Measurements from ENCODE around the gene ABLIM2. TPM values are rescaled to one million over a fixed set of nuclear protein-coding genes. Genes with fewer than 3 reads are reported as not detected.
A peak's percentile ranks its signal among the peaks of the same experiment; 100 is the strongest.

Gene ABLIM2
- total and polyA plus RNA-seq, 2 of the 13 experiments (the other 11 are each of a cell fraction or from before 2014, with no cell fraction given): 0.20 to 0.37 TPM

DNA sequence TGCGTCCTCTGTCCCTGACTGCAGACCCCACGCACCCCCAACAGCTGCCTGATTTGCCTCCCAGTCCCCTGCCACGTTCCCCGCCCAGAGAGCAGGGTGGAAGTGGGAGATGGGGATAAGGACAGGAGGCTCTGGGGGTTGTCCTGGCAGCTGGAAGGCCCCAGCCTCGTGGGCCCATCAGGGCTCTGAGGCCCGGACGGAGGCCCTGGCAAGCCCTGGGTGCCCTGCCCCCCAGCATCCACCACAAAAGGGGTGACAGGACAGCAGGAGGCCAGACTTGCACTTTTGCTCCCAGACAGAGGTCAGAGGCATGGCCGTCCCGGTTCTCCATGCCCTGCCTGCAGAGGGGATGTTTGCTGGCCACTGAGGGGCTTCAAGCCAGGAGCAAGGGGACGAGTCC is 45.2 kb upstream of the ABLIM2 start:
- H3K27me3 ChIP-seq (ENCODE audit: control insufficient read depth in 1 of 2, insufficient read depth in 2 of 2, low read length in 2 of 2): no peaks in the 10 kb centered on the region
- in situ Hi-C loops (cut with HindIII; ENCODE audit: extremely low pct_ligation_motif_present, low pct_unique_long_range_greater_than_20kb): no loop called here
- DNase-seq (ENCODE audit: low spot score) (no peak), FAIRE-seq (no peak), ATAC-seq (no peak)
- ChIA-PET POLR2A (no interaction called here), CTCF (ENCODE audit: low intra/inter-chr PET ratio, low total read pairs) (no interaction called here)
- peaks cover 24% of the 10 kb centered on the region; the same call in 1 of the 2 replicates for H4K20me1 ChIP-seq (ENCODE audit: insufficient read depth, low read length)
- TF ChIP-seq, protein P1, sequence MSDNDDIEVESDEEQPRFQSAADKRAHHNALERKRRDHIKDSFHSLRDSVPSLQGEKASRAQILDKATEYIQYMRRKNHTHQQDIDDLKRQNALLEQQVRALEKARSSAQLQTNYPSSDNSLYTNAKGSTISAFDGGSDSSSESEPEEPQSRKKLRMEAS (IDR thresholded peaks at IDR 0.05): peak; percentile 18; the same call in 1 of the 2 replicates
- peak; percentile 30; the same call in 1 of the 2 replicates for TF ChIP-seq ZFX (CRISPR knock-in tag; IDR thresholded peaks at IDR 0.05; ENCODE audit: low read depth)
- TF ChIP-seq, protein P2, sequence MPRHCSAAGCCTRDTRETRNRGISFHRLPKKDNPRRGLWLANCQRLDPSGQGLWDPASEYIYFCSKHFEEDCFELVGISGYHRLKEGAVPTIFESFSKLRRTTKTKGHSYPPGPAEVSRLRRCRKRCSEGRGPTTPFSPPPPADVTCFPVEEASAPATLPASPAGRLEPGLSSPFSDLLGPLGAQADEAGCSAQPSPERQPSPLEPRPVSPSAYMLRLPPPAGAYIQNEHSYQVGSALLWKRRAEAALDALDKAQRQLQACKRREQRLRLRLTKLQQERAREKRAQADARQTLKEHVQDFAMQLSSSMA (CRISPR knock-in tag; IDR thresholded peaks at IDR 0.05): no peak
- peaks cover 56% of the 10 kb centered on the region for H3K79me2 ChIP-seq (ENCODE audit: insufficient read depth, low read length)
- intact Hi-C loops (cut with micrococcal nuclease; ENCODE audit: unreplicated experiment): no loop called here
- no peaks in the 10 kb centered on the region for H3K9me3 ChIP-seq (ENCODE audit: low read length)
- no peak overlapping the region for H2AFZ ChIP-seq (ENCODE audit: low read length)
- peak overlapping the region; percentile 9; the same call in 1 of the 2 replicates for H3K9ac ChIP-seq (ENCODE audit: insufficient read depth, low read depth, low read length)
- H3K4me1 ChIP-seq (ENCODE audit: insufficient read depth, low read length): peaks cover 45% of the 10 kb centered on the region
- BruUV-seq (replicated peaks): no TSS peak
- peak overlapping the region; percentile 30 for H3K27ac ChIP-seq (ENCODE audit: extremely low read length, insufficient read depth, low read length)
- WGBS (ENCODE audit: low lambda C conversion rate): 81% methylated on average over 6 of the region's 10 CpGs
- H3K36me3 ChIP-seq (replicated peaks in 1 of 2; ENCODE audit: control insufficient read depth in 1 of 2, insufficient read depth in 2 of 2, low read length in 2 of 2): peaks cover 6 to 24% of the 10 kb centered on the region in 2 experiments; a peak in 4 of 5 replicates
- H3K4me2 ChIP-seq (ENCODE audit: low read depth, low read length): peak overlapping the region; percentile 88; the same call in 1 of the 2 replicates
- peak overlapping the region in 1 of 3 experiments; percentile 32; a peak in 1 of 6 replicates for H3K4me3 ChIP-seq (replicated peaks in 1 of 3; ENCODE audit: insufficient read depth in 1 of 3, low read depth in 2 of 3, low read length in 3 of 3)

DNA sequence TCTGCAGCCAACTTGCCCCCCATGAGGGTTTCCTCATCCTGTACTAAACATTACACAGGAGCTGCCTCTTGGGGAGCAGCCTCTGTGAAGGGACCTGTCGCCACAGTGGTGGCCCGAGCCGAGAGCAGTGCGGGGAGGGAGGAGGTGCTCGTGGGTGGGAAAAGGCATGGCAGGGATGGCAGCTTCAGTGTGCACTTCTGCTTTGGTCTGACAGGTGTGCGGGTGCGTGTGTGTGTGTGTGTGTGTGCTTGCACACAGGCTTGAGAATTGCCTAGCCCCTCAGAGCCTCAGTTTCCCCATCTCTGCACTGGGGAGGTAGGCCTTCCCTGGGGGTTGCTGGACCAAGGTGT is 44.4 kb upstream of the ABLIM2 start:
- H3K4me3 ChIP-seq (replicated peaks in 1 of 3; ENCODE audit: insufficient read depth in 1 of 3, low read depth in 2 of 3, low read length in 3 of 3): peak overlapping the region in 2 of 3 experiments; percentile 22 to 85; a peak in 3 of 6 replicates
- in situ Hi-C loops (cut with HindIII; ENCODE audit: extremely low pct_ligation_motif_present, low pct_unique_long_range_greater_than_20kb): no loop called here
- no peak for FAIRE-seq
- H3K27ac ChIP-seq (ENCODE audit: extremely low read length, insufficient read depth, low read length): peak overlapping the region; percentile 66
- POLR2A ChIA-PET: interaction anchor here (0.9 kb wide), 1 partner anchor 11 kb away, joined by 3 read pairs; no protein-coding TSS in a partner anchor
- no peak overlapping the region for H3K9ac ChIP-seq (ENCODE audit: insufficient read depth, low read depth, low read length)
- peak; percentile 1; the same call in 2 of the 3 replicates for ATAC-seq
- H3K79me2 ChIP-seq (ENCODE audit: insufficient read depth, low read length): peaks cover 56% of the 10 kb centered on the region
- H4K20me1 ChIP-seq (ENCODE audit: insufficient read depth, low read length): peaks cover 24% of the 10 kb centered on the region; the same call in 1 of the 2 replicates
- WGBS (ENCODE audit: low lambda C conversion rate): 52% methylated on average over 5 of the region's 7 CpGs
- H3K4me1 ChIP-seq (ENCODE audit: insufficient read depth, low read length): peaks cover 53% of the 10 kb centered on the region
- no peaks in the 10 kb centered on the region for H3K9me3 ChIP-seq (ENCODE audit: low read length)
- no TSS peak for BruUV-seq (replicated peaks)
- DNase-seq (ENCODE audit: low spot score): no peak
- no peak overlapping the region for H2AFZ ChIP-seq (ENCODE audit: low read length)
- intact Hi-C loops (cut with micrococcal nuclease; ENCODE audit: unreplicated experiment): no loop called here
- H3K4me2 ChIP-seq (ENCODE audit: low read depth, low read length): peak overlapping the region; percentile 88
- CTCF ChIA-PET (ENCODE audit: low intra/inter-chr PET ratio, low total read pairs): no interaction called here
- peaks cover 6 to 19% of the 10 kb centered on the region in 2 experiments; a peak in 4 of 5 replicates for H3K36me3 ChIP-seq (replicated peaks in 1 of 2; ENCODE audit: control insufficient read depth in 1 of 2, insufficient read depth in 2 of 2, low read length in 2 of 2)
- peaks cover 0 to 1% of the 10 kb centered on the region in 2 experiments; a peak in 1 of 5 replicates for H3K27me3 ChIP-seq (ENCODE audit: control insufficient read depth in 1 of 2, insufficient read depth in 2 of 2, low read length in 2 of 2)
- TF ChIP-seq, protein P3, sequence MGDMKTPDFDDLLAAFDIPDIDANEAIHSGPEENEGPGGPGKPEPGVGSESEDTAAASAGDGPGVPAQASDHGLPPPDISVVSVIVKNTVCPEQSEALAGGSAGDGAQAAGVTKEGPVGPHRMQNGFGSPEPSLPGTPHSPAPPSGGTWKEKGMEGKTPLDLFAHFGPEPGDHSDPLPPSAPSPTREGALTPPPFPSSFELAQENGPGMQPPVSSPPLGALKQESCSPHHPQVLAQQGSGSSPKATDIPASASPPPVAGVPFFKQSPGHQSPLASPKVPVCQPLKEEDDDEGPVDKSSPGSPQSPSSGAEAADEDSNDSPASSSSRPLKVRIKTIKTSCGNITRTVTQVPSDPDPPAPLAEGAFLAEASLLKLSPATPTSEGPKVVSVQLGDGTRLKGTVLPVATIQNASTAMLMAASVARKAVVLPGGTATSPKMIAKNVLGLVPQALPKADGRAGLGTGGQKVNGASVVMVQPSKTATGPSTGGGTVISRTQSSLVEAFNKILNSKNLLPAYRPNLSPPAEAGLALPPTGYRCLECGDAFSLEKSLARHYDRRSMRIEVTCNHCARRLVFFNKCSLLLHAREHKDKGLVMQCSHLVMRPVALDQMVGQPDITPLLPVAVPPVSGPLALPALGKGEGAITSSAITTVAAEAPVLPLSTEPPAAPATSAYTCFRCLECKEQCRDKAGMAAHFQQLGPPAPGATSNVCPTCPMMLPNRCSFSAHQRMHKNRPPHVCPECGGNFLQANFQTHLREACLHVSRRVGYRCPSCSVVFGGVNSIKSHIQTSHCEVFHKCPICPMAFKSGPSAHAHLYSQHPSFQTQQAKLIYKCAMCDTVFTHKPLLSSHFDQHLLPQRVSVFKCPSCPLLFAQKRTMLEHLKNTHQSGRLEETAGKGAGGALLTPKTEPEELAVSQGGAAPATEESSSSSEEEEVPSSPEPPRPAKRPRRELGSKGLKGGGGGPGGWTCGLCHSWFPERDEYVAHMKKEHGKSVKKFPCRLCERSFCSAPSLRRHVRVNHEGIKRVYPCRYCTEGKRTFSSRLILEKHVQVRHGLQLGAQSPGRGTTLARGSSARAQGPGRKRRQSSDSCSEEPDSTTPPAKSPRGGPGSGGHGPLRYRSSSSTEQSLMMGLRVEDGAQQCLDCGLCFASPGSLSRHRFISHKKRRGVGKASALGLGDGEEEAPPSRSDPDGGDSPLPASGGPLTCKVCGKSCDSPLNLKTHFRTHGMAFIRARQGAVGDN (CRISPR knock-in tag; IDR thresholded peaks at IDR 0.05): peak; percentile 22
- TF ChIP-seq IRX3 (CRISPR knock-in tag; IDR thresholded peaks at IDR 0.05; ENCODE audit: borderline replicate concordance, low read depth): 0 out of 2 replicates have a peak, but pooled peaks have one; percentile 20
- no peak for TF ChIP-seq LCORL (IDR thresholded peaks at IDR 0.05)
- 0 out of 2 replicates have a peak, but pooled peaks have one; percentile 6 for TF ChIP-seq LCORL (CRISPR knock-in tag; IDR thresholded peaks at IDR 0.05)
- no peak for TF ChIP-seq ZBTB21 (CRISPR knock-in tag; IDR thresholded peaks at IDR 0.05)
- TF ChIP-seq ZMYM3 (CRISPR knock-in tag; IDR thresholded peaks at IDR 0.05): 0 out of 2 replicates have a peak, but pooled peaks have one; percentile 6
- 0 out of 2 replicates have a peak, but pooled peaks have one; percentile 2 for TF ChIP-seq RXRA (CRISPR knock-in tag; IDR thresholded peaks at IDR 0.05)
- TF ChIP-seq, protein P4, sequence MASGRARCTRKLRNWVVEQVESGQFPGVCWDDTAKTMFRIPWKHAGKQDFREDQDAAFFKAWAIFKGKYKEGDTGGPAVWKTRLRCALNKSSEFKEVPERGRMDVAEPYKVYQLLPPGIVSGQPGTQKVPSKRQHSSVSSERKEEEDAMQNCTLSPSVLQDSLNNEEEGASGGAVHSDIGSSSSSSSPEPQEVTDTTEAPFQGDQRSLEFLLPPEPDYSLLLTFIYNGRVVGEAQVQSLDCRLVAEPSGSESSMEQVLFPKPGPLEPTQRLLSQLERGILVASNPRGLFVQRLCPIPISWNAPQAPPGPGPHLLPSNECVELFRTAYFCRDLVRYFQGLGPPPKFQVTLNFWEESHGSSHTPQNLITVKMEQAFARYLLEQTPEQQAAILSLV (CRISPR knock-in tag; IDR thresholded peaks at IDR 0.05; ENCODE audit: borderline replicate concordance): no peak

All from HepG2 (cell line).